Breast epithelium (tissue), 4 donors: ENCODE results near the gene SLC16A13. TPM values are rescaled to one million over a fixed set of nuclear protein-coding genes. Genes with fewer than 3 reads are reported as not detected.

Source experiments
- DNase-seq, 2 donors: peaks; one replicate each; pipeline ENCODE4 v3.0.0-alpha.2; 2019; ENCODE audit warnings: low spot score in 2 of 2
- H3K27ac ChIP-seq, 2 donors: fragments of 200-600 bp; sonication (generic) in 1 of 2; one replicate each; pipeline ENCODE4 v1.5.1; 2016 to 2019; ENCODE audit warnings: mild to moderate bottlenecking in 1 of 2
- H3K27me3 ChIP-seq, 2 donors: fragments of 200-600 bp; sonication (generic) in 1 of 2; one replicate each; pipeline versions ENCODE4 v1.5.1 to v1.6.0; 2017 to 2019; ENCODE audit warnings: control low read depth in 1 of 2, mild to moderate bottlenecking in 1 of 2
- H3K36me3 ChIP-seq: fragments of 200-600 bp; one replicate; pipeline ENCODE4 v1.5.1; 2019
- H3K4me1 ChIP-seq, 2 donors: fragments of 200-600 bp; sonication (generic); one replicate each; pipeline ENCODE4 v1.5.1; 2016 to 2019; ENCODE audit warnings: control low read depth in 1 of 2
- H3K4me3 ChIP-seq, 3 donors: fragments of 200-600 bp; sonication (generic); 1 replicate in 2 of 3; 2 replicates in 1 of 3; pipeline ENCODE4 v1.5.1; 2016 to 2019; ENCODE audit warnings: mild to moderate bottlenecking in 3 of 3, moderate library complexity in 2 of 3
- H3K9me3 ChIP-seq, 2 donors: fragments of 200-600 bp; sonication (generic) in 1 of 2; one replicate each; pipeline ENCODE4 v1.5.1; 2016 to 2019; ENCODE audit warnings: control low read depth in 1 of 2
- CTCF ChIP-seq, 3 donors: fragments of 450-650 bp; IDR thresholded peaks; one replicate each; pipeline ENCODE4 v1.5.1; 2016 to 2017; ENCODE audit warnings: antibody characterized with exemption in 3 of 3, mild to moderate bottlenecking in 3 of 3, moderate library complexity in 3 of 3
- POLR2A ChIP-seq: fragments of 450-650 bp; IDR thresholded peaks from one replicate; pipeline ENCODE4 v1.6.1; 2016; ENCODE audit warnings: antibody characterized with exemption, mild to moderate bottlenecking, moderate library complexity
- POLR2AphosphoS5 ChIP-seq, 3 donors: sonication (generic); formaldehyde crosslinking; IDR thresholded peaks; one replicate each; pipeline ENCODE4 v1.6.1; 2017; ENCODE audit warnings: antibody characterized with exemption in 3 of 3
- intact Hi-C: fragments of 100-400 bp; cut with DNase I; formaldehyde crosslinking; loops from one replicate; pipeline ENCODE4 v1.15.1; 2023; ENCODE audit warnings: low total_unique reads
- total RNA-seq, 3 donors: library from RNA; depleted of rRNA; stranded (reverse); fragments of >200 nt; gene quantifications; one replicate each; pipeline ENCODE4 v1.1.0, GENCODE V29; 2016

The SLC16A13 gene
- total RNA-seq, 3 donors from 2014 or later: 0.32 to 3.5 (median 2.6) TPM

- Histone ChIP-seq H3K27ac (peak overlapping the region in 1 of 2 donors; percentile 8), H3K9me3 (no peaks in the 10 kb centered on the region), H3K27me3 (no peaks in the 10 kb centered on the region), H3K4me1 (no peaks in the 10 kb centered on the region), H3K36me3 (peaks cover under 1% of the 10 kb centered on the region), H3K4me3 (no peak overlapping the region)
- TF ChIP-seq POLR2A (no peak), CTCF (IDR thresholded peaks at IDR 0.05) (peak; percentile 64 to 78 (median 71))
- DNase-seq: no peak
- intact Hi-C loops: loop anchor here (10.0 kb wide), 1 partner anchor 90 kb away; no protein-coding TSS in a partner anchor
These were observed 31.2 kb upstream of the SLC16A13 start for GRCh38 chr17:7004398-7005253.

- Histone ChIP-seq H3K27me3 (no peaks in the 10 kb centered on the region), H3K4me1 (peaks cover 0 to 6% of the 10 kb centered on the region in 2 donors), H3K4me3 (no peak overlapping the region), H3K36me3 (no peaks in the 10 kb centered on the region), H3K27ac (no peak overlapping the region), H3K9me3 (no peaks in the 10 kb centered on the region)
- DNase-seq: no peak
- TF ChIP-seq POLR2A: no peak
- TF ChIP-seq POLR2AphosphoS5 (IDR thresholded peaks at IDR 0.05): no peak
- no peak for TF ChIP-seq CTCF (IDR thresholded peaks at IDR 0.05)
- intact Hi-C loops: loop anchor here (10.0 kb wide), 1 partner anchor 91 kb away; no protein-coding TSS in a partner anchor
These were observed 30.1 kb upstream of the SLC16A13 start for GRCh38 chr17:7005716-7006115.

- Histone ChIP-seq H3K4me1 (peaks cover 2 to 11% of the 10 kb centered on the region in 2 donors), H3K27ac (no peak overlapping the region), H3K9me3 (no peaks in the 10 kb centered on the region), H3K27me3 (no peaks in the 10 kb centered on the region), H3K36me3 (no peaks in the 10 kb centered on the region), H3K4me3 (no peak overlapping the region)
- no peak for DNase-seq
- no peak for TF ChIP-seq POLR2A
- no peak for TF ChIP-seq POLR2AphosphoS5 (IDR thresholded peaks at IDR 0.05)
- TF ChIP-seq CTCF (IDR thresholded peaks at IDR 0.05): no peak
- intact Hi-C loops: loop anchor here (10.0 kb wide), 1 partner anchor 92 kb away; no protein-coding TSS in a partner anchor
These were observed 28.7 kb upstream of the SLC16A13 start for GRCh38 chr17:7007143-7007542.

- intact Hi-C loops: no loop called here
- H3K36me3 ChIP-seq: no peaks in the 10 kb centered on the region
- peak overlapping the region in 1 of 2 donors; percentile 97 for H3K27ac ChIP-seq
- H3K27me3 ChIP-seq: no peaks in the 10 kb centered on the region
- DNase-seq: no peak
- H3K4me1 ChIP-seq: peaks cover 12 to 18% of the 10 kb centered on the region in 2 donors
- no peaks in the 10 kb centered on the region for H3K9me3 ChIP-seq
- TF ChIP-seq POLR2A (no peak), CTCF (IDR thresholded peaks at IDR 0.05) (no peak), POLR2AphosphoS5 (IDR thresholded peaks at IDR 0.05) (no peak)
- H3K4me3 ChIP-seq: peak overlapping the region in 1 of 3 donors; percentile 87
These were observed 25.3 kb upstream of the SLC16A13 start for GRCh38 chr17:7010523-7010922.

GRCh38 chr17:7011415-7011814 is 24.4 kb upstream of the SLC16A13 start:
- H3K36me3 ChIP-seq: no peaks in the 10 kb centered on the region
- intact Hi-C loops: no loop called here
- no peaks in the 10 kb centered on the region for H3K27me3 ChIP-seq
- no peaks in the 10 kb centered on the region for H3K9me3 ChIP-seq
- peaks cover 13 to 18% of the 10 kb centered on the region in 2 donors for H3K4me1 ChIP-seq
- no peak for DNase-seq
- peak overlapping the region; percentile 67 to 93 (median 87) for H3K4me3 ChIP-seq
- no peak for TF ChIP-seq CTCF (IDR thresholded peaks at IDR 0.05)
- TF ChIP-seq POLR2A: no peak
- TF ChIP-seq POLR2AphosphoS5 (IDR thresholded peaks at IDR 0.05): no peak
- H3K27ac ChIP-seq: peak overlapping the region in 1 of 2 donors; percentile 97
